HL-60/S4 (cell line): ENCODE results near the gene CPA4.
"Not testable (repeated sequence)": the region's sequence is repeated elsewhere in the genome, so short reads cannot be mapped to it uniquely, and the experiment has no call there.

Experiments used
- in situ Hi-C: fragments of 300-500 bp; cut with MboI; formaldehyde crosslinking; loops from 2 replicates; pipeline ENCODE4 v1.14.3; 2022; ENCODE audit warnings: low sequenced_read_pairs

Gene CPA4

GRCh38 chr7:130292682-130293257 lies at the start of gene CPA4:
CPA4 (plus strand) TSS chr7:130293161; CDS start chr7:130293181, 20 bp downstream.
- in situ Hi-C loops: no loop called here

GRCh38 chr7:130243486-130243885 lies 49.5 kb upstream of the CPA4 start:
- in situ Hi-C loops: not testable (repeated sequence)

GRCh38 chr7:130246491-130246890 lies 46.5 kb upstream of the CPA4 start:
- in situ Hi-C loops: not testable (repeated sequence)

GRCh38 chr7:130248842-130249241 lies 44.1 kb upstream of the CPA4 start:
- in situ Hi-C loops: not testable (repeated sequence)

GRCh38 chr7:130249626-130250025 lies 43.3 kb upstream of the CPA4 start:
- in situ Hi-C loops: not testable (repeated sequence)

- in situ Hi-C loops: no loop called here
Observed at GRCh38 chr7:130254555-130254954, 38.4 kb upstream of the CPA4 start.

GRCh38 chr7:130256704-130257103 lies 36.3 kb upstream of the CPA4 start:
- in situ Hi-C loops: no loop called here

- in situ Hi-C loops: no loop called here
Observed at GRCh38 chr7:130258494-130259078, 34.4 kb upstream of the CPA4 start.

- in situ Hi-C loops: no loop called here
Observed at GRCh38 chr7:130262448-130262847, 30.5 kb upstream of the CPA4 start.

- in situ Hi-C loops: no loop called here
Observed at GRCh38 chr7:130263130-130263529, 29.8 kb upstream of the CPA4 start.

GRCh38 chr7:130266258-130266960 lies 26.6 kb upstream of the CPA4 start, which contains the start of gene CPA2:
CPA2 (plus strand) TSS chr7:130266863; CDS start chr7:130266882, 19 bp downstream.
- in situ Hi-C loops: no loop called here

GRCh38 chr7:130266961-130267321 lies 26.0 kb upstream of the CPA4 start:
- in situ Hi-C loops: no loop called here

- in situ Hi-C loops: no loop called here
Observed at GRCh38 chr7:130268463-130269317, 24.3 kb upstream of the CPA4 start.

- in situ Hi-C loops: no loop called here
Observed at GRCh38 chr7:130269318-130269694, 23.7 kb upstream of the CPA4 start.

- in situ Hi-C loops: no loop called here
Observed at GRCh38 chr7:130270947-130271800, 21.8 kb upstream of the CPA4 start.

GRCh38 chr7:130272381-130273080 lies 20.4 kb upstream of the CPA4 start:
- in situ Hi-C loops: no loop called here

- in situ Hi-C loops: no loop called here
Observed at GRCh38 chr7:130273081-130273932, 19.7 kb upstream of the CPA4 start.

- in situ Hi-C loops: no loop called here
Observed at GRCh38 chr7:130273933-130274255, 19.1 kb upstream of the CPA4 start.

GRCh38 chr7:130274296-130274695 lies 18.7 kb upstream of the CPA4 start:
- in situ Hi-C loops: no loop called here
